SK-N-SH (cell line): ENCODE results near the gene RET. TPM values are rescaled to one million over a fixed set of nuclear protein-coding genes. Genes with fewer than 3 reads are reported as not detected.

Source experiments
- CTCF ChIA-PET: fragments of 300-600, 350-600 bp; formaldehyde crosslinking; extraction: SDS; loops from one replicate; lab custom pipeline; 2021; lab: Yijun Ruan, JAX
- POLR2A ChIA-PET: fragments of 350-600 bp; sonication (Branson Sonifier 250); formaldehyde crosslinking; extraction: SDS; loops from one replicate; lab custom pipeline; 2020; ENCODE audit warnings: antibody characterized with exemption, inconsistent platforms; lab: Yijun Ruan, JAX
- DNase-seq: peaks from one replicate; pipeline ENCODE4 v3.0.0; 2012
- H2AFZ ChIP-seq: fragments of 200-600 bp; sonication (generic); 2 replicates; pipeline ENCODE4 v1.8.1; 2016; ENCODE audit warnings: antibody characterized with exemption, mild to moderate bottlenecking, low read depth
- H3F3A ChIP-seq: fragments of 200-600 bp; sonication (generic); replicated peaks from 2 replicates; pipeline ENCODE3; 2016; ENCODE audit warnings: antibody characterized with exemption, mild to moderate bottlenecking; ENCODE audit not compliant: insufficient read depth
- H3K27ac ChIP-seq, 2 experiments: fragments of 200-500 bp in 1 of 2; fragments of 200-600 bp in 1 of 2; sonication (Bioruptor generic) in 1 of 2; sonication (generic), shearing (Covaris generic) in 1 of 2; 2 replicates each; pipeline versions ENCODE4 v1.5.1 to v1.6.1; 2014 to 2016; ENCODE audit warnings: low read depth in 2 of 2, inconsistent platforms in 1 of 2, low read length in 1 of 2, mild to moderate bottlenecking in 1 of 2, mixed read lengths in 1 of 2
- H3K27me3 ChIP-seq: fragments of 200-600 bp; sonication (generic), shearing (Covaris generic); 2 replicates; pipeline ENCODE4 v1.6.1; 2016; ENCODE audit warnings: mixed run types; ENCODE audit not compliant: insufficient read depth
- H3K36me3 ChIP-seq, 2 experiments: fragments of 200-500 bp in 1 of 2; fragments of 200-600 bp in 1 of 2; sonication (Bioruptor generic) in 1 of 2; sonication (generic) in 1 of 2; replicated peaks in 1 of 2; 2 replicates each; pipeline versions ENCODE3 to v1.5.1; 2014 to 2016; ENCODE audit warnings: low read length in 1 of 2, mild to moderate bottlenecking in 1 of 2; ENCODE audit not compliant: insufficient read depth in 2 of 2, control insufficient read depth in 1 of 2
- H3K4me1 ChIP-seq, 2 experiments: fragments of 200-500 bp in 1 of 2; fragments of 200-600 bp in 1 of 2; sonication (Bioruptor generic) in 1 of 2; sonication (generic), shearing (Covaris generic) in 1 of 2; 2 replicates each; pipeline versions ENCODE4 v1.5.1 to v1.6.1; 2014 to 2016; ENCODE audit warnings: low read depth in 1 of 2, low read length in 1 of 2, mixed run types in 1 of 2; ENCODE audit not compliant: insufficient read depth in 2 of 2, control insufficient read depth in 1 of 2
- H3K4me2 ChIP-seq: fragments of 200-600 bp; sonication (generic), shearing (Covaris generic); 2 replicates; pipeline ENCODE4 v1.6.1; 2017; ENCODE audit warnings: mixed run types
- H3K4me3 ChIP-seq, 2 experiments: fragments of 200-500 bp in 1 of 2; fragments of 200-600 bp in 1 of 2; sonication (Bioruptor generic) in 1 of 2; sonication (generic), shearing (Covaris generic) in 1 of 2; 2 replicates each; pipeline versions ENCODE4 v1.5.1 to v1.8.1; 2014 to 2016; ENCODE audit warnings: low read depth in 2 of 2, inconsistent platforms in 1 of 2, low read length in 1 of 2, mild to moderate bottlenecking in 1 of 2, mixed read lengths in 1 of 2, moderate library complexity in 1 of 2
- H3K79me2 ChIP-seq: fragments of 200-600 bp; sonication (generic); 2 replicates; pipeline ENCODE4 v1.8.1; 2017; ENCODE audit warnings: mild to moderate bottlenecking; ENCODE audit not compliant: insufficient read depth
- H3K9ac ChIP-seq: fragments of 200-600 bp; sonication (generic); 2 replicates; pipeline ENCODE4 v1.6.1; 2017; ENCODE audit warnings: mixed run types
- H3K9me2 ChIP-seq: fragments of 200-600 bp; sonication (generic); 2 replicates; pipeline ENCODE4 v1.6.1; 2017; ENCODE audit warnings: mixed run types
- H3K9me3 ChIP-seq: fragments of 200-600 bp; sonication (generic); 2 replicates; pipeline ENCODE4 v1.6.1; 2017; ENCODE audit warnings: mixed run types, mild to moderate bottlenecking, moderate library complexity
- H4K20me1 ChIP-seq: fragments of 200-600 bp; sonication (generic); 2 replicates; pipeline ENCODE4 v1.6.1; 2017; ENCODE audit warnings: mild to moderate bottlenecking, mixed run types; ENCODE audit not compliant: insufficient read depth
- CHD2 ChIP-seq: fragments of 150-350 bp; IDR thresholded peaks from 2 replicates; pipeline ENCODE4 v1.6.1; 2018; ENCODE audit warnings: low read length; ENCODE audit not compliant: partially characterized antibody
- EZH2phosphoT487 ChIP-seq: fragments of 200-600 bp; sonication (generic); IDR thresholded peaks from 2 replicates; pipeline ENCODE4 v1.6.1; 2017; ENCODE audit warnings: low read depth, mixed run types, mild to moderate bottlenecking, antibody characterized with exemption, moderate library complexity, borderline replicate concordance
- FOSL2 ChIP-seq: IDR thresholded peaks from 2 replicates; pipeline ENCODE4 v1.4.0; 2012; ENCODE audit warnings: low read depth, mild to moderate bottlenecking, moderate library complexity, borderline replicate concordance
- GABPA ChIP-seq: IDR thresholded peaks from 2 replicates; pipeline ENCODE4 v1.4.0; 2012; ENCODE audit warnings: low read depth, mild to moderate bottlenecking
- JUND ChIP-seq: IDR thresholded peaks from 2 replicates; pipeline ENCODE4 v1.4.0; 2012
- NFIC ChIP-seq: IDR thresholded peaks from 2 replicates; pipeline ENCODE4 v1.4.0; 2012; ENCODE audit warnings: borderline replicate concordance
- POLR2AphosphoS5 ChIP-seq: IDR thresholded peaks from 2 replicates; pipeline ENCODE4 v1.6.1; 2012; ENCODE audit warnings: low read depth, low read length
- RAD21 ChIP-seq: IDR thresholded peaks from 2 replicates; pipeline ENCODE4 v1.6.1; 2012; ENCODE audit warnings: mild to moderate bottlenecking, low read length
- RCOR1 ChIP-seq: fragments of 150-350 bp; IDR thresholded peaks from 2 replicates; pipeline ENCODE4 v1.6.1; 2017; ENCODE audit warnings: antibody characterized with exemption, low read length
- SMC3 ChIP-seq: IDR thresholded peaks from 2 replicates; pipeline ENCODE4 v1.6.1; 2012; ENCODE audit warnings: low read depth, low read length, improper control_type of control experiment
- TEAD4 ChIP-seq: IDR thresholded peaks from 2 replicates; pipeline ENCODE4 v1.4.0; 2012; ENCODE audit warnings: mild to moderate bottlenecking, borderline replicate concordance; ENCODE audit not compliant: insufficient read depth
- WGBS: methylation state at CpG from one replicate; pipeline ENCODE4 v1.1.6; 2017; ENCODE audit warnings: low lambda C conversion rate; 5-methylcytosine and 5-hydroxymethylcytosine counted together
- polyA plus RNA-seq, 3 experiments: library from polyadenylated mRNA; depleted of rRNA; stranded (reverse); fragments of >200 nt; gene quantifications; 2 replicates each; pipeline ENCODE4 v1.2.3, GENCODE V29; 2012
- TF ChIP-seq, protein P1 (sequence below): IDR thresholded peaks from 2 replicates; pipeline ENCODE4 v1.4.0; 2012; ENCODE audit warnings: low read depth, borderline replicate concordance
- TF ChIP-seq, protein P2 (sequence below): IDR thresholded peaks from 2 replicates; pipeline ENCODE4 v1.4.0; 2012; ENCODE audit warnings: low read depth, borderline replicate concordance
- TF ChIP-seq, protein P3 (sequence below): IDR thresholded peaks from 2 replicates; pipeline ENCODE4; 2012
- TF ChIP-seq, protein P4 (sequence below): fragments of 150-350 bp; IDR thresholded peaks from 2 replicates; pipeline ENCODE4 v1.6.1; 2017; ENCODE audit warnings: antibody characterized with exemption, low read length, low read depth, borderline replicate concordance

RET gene
- polyA plus RNA-seq, 1 of the 3 experiments (the other 2 are of a cell fraction) = 3.2 TPM

DNA sequence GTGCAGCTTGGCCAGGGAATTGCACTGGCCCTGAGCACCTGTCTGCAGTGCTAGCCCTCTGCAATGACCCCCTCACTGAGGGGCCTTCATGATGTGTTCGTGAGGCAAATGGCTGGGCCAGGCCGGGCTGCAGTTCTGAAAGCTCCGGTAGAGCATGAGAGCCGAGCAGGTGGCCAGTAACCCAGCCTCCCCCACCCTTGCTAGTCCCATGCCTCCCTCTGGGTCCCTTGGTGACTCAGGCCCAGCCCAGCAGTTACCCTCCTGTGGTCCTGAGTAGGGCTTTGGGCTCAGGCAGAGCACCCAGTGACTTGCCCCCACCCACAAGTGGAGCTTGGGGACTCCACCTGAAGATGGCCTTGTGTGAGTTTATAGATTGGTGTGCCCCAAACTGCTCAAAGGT, 45.2 kb downstream of the RET start:
- no peaks in the 10 kb centered on the region for H3F3A ChIP-seq
- DNase-seq = no peak
- H3K9ac ChIP-seq = no peak overlapping the region
- H3K4me3 ChIP-seq = no peak overlapping the region
- H4K20me1 ChIP-seq = no peaks in the 10 kb centered on the region
- POLR2A ChIA-PET = interaction anchor here (0.8 kb wide), 1 partner anchor 11 kb away, joined by 3 read pairs; no protein-coding TSS in a partner anchor
- WGBS = 87% methylated on average over 2 of the region's 4 CpGs
- TF ChIP-seq, protein P1, sequence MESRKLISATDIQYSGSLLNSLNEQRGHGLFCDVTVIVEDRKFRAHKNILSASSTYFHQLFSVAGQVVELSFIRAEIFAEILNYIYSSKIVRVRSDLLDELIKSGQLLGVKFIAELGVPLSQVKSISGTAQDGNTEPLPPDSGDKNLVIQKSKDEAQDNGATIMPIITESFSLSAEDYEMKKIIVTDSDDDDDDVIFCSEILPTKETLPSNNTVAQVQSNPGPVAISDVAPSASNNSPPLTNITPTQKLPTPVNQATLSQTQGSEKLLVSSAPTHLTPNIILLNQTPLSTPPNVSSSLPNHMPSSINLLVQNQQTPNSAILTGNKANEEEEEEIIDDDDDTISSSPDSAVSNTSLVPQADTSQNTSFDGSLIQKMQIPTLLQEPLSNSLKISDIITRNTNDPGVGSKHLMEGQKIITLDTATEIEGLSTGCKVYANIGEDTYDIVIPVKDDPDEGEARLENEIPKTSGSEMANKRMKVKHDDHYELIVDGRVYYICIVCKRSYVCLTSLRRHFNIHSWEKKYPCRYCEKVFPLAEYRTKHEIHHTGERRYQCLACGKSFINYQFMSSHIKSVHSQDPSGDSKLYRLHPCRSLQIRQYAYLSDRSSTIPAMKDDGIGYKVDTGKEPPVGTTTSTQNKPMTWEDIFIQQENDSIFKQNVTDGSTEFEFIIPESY = no peak
- TF ChIP-seq, protein P2, sequence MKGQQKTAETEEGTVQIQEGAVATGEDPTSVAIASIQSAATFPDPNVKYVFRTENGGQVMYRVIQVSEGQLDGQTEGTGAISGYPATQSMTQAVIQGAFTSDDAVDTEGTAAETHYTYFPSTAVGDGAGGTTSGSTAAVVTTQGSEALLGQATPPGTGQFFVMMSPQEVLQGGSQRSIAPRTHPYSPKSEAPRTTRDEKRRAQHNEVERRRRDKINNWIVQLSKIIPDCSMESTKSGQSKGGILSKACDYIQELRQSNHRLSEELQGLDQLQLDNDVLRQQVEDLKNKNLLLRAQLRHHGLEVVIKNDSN = no peak
- TF ChIP-seq EZH2phosphoT487 = no peak
- no peak for TF ChIP-seq JUND
- no peak for TF ChIP-seq POLR2AphosphoS5
- TF ChIP-seq TEAD4 = no peak
- TF ChIP-seq RCOR1 = no peak
- TF ChIP-seq, protein P3, sequence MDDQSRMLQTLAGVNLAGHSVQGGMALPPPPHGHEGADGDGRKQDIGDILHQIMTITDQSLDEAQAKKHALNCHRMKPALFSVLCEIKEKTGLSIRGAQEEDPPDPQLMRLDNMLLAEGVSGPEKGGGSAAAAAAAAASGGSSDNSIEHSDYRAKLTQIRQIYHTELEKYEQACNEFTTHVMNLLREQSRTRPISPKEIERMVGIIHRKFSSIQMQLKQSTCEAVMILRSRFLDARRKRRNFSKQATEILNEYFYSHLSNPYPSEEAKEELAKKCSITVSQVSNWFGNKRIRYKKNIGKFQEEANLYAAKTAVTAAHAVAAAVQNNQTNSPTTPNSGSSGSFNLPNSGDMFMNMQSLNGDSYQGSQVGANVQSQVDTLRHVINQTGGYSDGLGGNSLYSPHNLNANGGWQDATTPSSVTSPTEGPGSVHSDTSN = no peak
- no peak for TF ChIP-seq NFIC
- TF ChIP-seq FOSL2 = no peak
- TF ChIP-seq CHD2 = no peak
- TF ChIP-seq GABPA = no peak
- TF ChIP-seq, protein P4, sequence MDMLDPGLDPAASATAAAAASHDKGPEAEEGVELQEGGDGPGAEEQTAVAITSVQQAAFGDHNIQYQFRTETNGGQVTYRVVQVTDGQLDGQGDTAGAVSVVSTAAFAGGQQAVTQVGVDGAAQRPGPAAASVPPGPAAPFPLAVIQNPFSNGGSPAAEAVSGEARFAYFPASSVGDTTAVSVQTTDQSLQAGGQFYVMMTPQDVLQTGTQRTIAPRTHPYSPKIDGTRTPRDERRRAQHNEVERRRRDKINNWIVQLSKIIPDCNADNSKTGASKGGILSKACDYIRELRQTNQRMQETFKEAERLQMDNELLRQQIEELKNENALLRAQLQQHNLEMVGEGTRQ = no peak
- TF ChIP-seq SMC3 = no peak
- no peak for TF ChIP-seq RAD21
- TF ChIP-seq, all 33 proteins: peak for 0
- Histone ChIP-seq H3K27ac (no peak overlapping the region), H3K4me1 (peaks cover 0 to 15% of the 10 kb centered on the region in 2 experiments; a peak in 1 of 4 replicates), H3K4me2 (no peak overlapping the region), H2AFZ (no peak overlapping the region), H3K9me3 (no peaks in the 10 kb centered on the region), H3K9me2 (no peaks in the 10 kb centered on the region), H3K27me3 (no peaks in the 10 kb centered on the region), H3K36me3 (peaks cover 0 to 10% of the 10 kb centered on the region in 2 experiments), H3K79me2 (no peaks in the 10 kb centered on the region)
- CTCF ChIA-PET = interaction anchor here (1.2 to 1.8 kb wide), 2 partner anchors 11 to 17 kb away, joined by 4 to 6 read pairs; no protein-coding TSS in a partner anchor
